HL-60 (cell line): ENCODE data around the gene CENPQ.

Experiments
- POLR2AphosphoS5 ChIP-seq: IDR thresholded peaks from 2 replicates; pipeline ENCODE4 v1.6.1; 2012; ENCODE audit warnings: low read depth
- TF ChIP-seq, protein P1 (sequence below): IDR thresholded peaks from one replicate; pipeline ENCODE4 v1.5.1; 2011; ENCODE audit warnings: low read length, control low read depth, inconsistent platforms; ENCODE audit not compliant: insufficient read depth

DNA sequence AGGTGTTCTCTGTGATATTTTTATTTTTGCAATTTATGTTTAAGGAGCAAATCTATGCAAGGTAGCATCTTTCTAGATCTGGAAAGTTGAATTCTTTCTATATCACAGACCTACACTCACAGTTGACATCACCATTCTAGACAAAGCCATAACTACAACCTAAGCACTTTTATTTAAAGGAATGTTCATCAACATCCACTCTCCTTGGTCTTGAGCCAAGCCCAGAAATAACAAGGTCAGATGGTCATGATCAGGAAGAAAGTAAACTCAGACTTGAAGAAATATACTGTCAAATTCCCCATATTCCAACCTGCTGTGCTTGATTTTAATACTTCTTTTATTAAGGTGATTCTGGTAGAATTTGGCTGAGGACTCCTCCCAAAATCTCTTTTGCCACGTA lies 32.3 kb upstream of the CENPQ start:
- TF ChIP-seq, protein P1, sequence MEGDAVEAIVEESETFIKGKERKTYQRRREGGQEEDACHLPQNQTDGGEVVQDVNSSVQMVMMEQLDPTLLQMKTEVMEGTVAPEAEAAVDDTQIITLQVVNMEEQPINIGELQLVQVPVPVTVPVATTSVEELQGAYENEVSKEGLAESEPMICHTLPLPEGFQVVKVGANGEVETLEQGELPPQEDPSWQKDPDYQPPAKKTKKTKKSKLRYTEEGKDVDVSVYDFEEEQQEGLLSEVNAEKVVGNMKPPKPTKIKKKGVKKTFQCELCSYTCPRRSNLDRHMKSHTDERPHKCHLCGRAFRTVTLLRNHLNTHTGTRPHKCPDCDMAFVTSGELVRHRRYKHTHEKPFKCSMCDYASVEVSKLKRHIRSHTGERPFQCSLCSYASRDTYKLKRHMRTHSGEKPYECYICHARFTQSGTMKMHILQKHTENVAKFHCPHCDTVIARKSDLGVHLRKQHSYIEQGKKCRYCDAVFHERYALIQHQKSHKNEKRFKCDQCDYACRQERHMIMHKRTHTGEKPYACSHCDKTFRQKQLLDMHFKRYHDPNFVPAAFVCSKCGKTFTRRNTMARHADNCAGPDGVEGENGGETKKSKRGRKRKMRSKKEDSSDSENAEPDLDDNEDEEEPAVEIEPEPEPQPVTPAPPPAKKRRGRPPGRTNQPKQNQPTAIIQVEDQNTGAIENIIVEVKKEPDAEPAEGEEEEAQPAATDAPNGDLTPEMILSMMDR: no peak
- TF ChIP-seq POLR2AphosphoS5: no peak
